SW 1271 (cell line): ENCODE data around the gene NEMP2.

Experiments used
- DNase-seq, 2 experiments: peaks; one replicate each; lab custom pipeline; 2025; lab: John Stamatoyannopoulos, UW

NEMP2 gene

GRCh38 chr2:190534310-190535120, at the start of gene NEMP2:
NEMP2 (minus strand) TSS chr2:190534722; CDS start chr2:190534655, 67 bp downstream.
- peak; percentile 78 to 87 for DNase-seq

- no peak for DNase-seq
Observed at GRCh38 chr2:190583507-190584337, 49.2 kb upstream of the NEMP2 start.

GRCh38 chr2:190582736-190583506, 48.4 kb upstream of the NEMP2 start:
- DNase-seq = no peak

GRCh38 chr2:190582019-190582418, 47.5 kb upstream of the NEMP2 start:
- DNase-seq = no peak

- no peak for DNase-seq
Observed at GRCh38 chr2:190579915-190580846, 45.7 kb upstream of the NEMP2 start.

GRCh38 chr2:190579058-190579410, 44.5 kb upstream of the NEMP2 start:
- DNase-seq = no peak

GRCh38 chr2:190578158-190579057, 43.9 kb upstream of the NEMP2 start:
- DNase-seq = no peak

GRCh38 chr2:190576573-190576972, 42.1 kb upstream of the NEMP2 start:
- no peak for DNase-seq

- no peak for DNase-seq
Observed at GRCh38 chr2:190575263-190575662, 40.7 kb upstream of the NEMP2 start.

GRCh38 chr2:190574169-190574568, 39.6 kb upstream of the NEMP2 start:
- DNase-seq = no peak

- no peak for DNase-seq
Observed at GRCh38 chr2:190572246-190572645, 37.7 kb upstream of the NEMP2 start.

GRCh38 chr2:190571686-190572085, 37.2 kb upstream of the NEMP2 start:
- DNase-seq = no peak

GRCh38 chr2:190570871-190571270, 36.3 kb upstream of the NEMP2 start:
- no peak for DNase-seq

GRCh38 chr2:190569994-190570755, 35.7 kb upstream of the NEMP2 start:
- DNase-seq = no peak

GRCh38 chr2:190564838-190565237, 30.3 kb upstream of the NEMP2 start:
- DNase-seq = no peak

GRCh38 chr2:190563646-190564045, 29.1 kb upstream of the NEMP2 start:
- no peak for DNase-seq

GRCh38 chr2:190563109-190563508, 28.6 kb upstream of the NEMP2 start:
- no peak for DNase-seq

GRCh38 chr2:190562121-190562520, 27.6 kb upstream of the NEMP2 start:
- DNase-seq = no peak

GRCh38 chr2:190561094-190561493, 26.6 kb upstream of the NEMP2 start:
- DNase-seq = no peak
